Measurements from ENCODE around the gene GHRH. TPM values are rescaled to one million over a fixed set of nuclear protein-coding genes. Genes with fewer than 3 reads are reported as not detected.

GHRH gene
- total RNA-seq, 1 donor from 2014 or later: not detected

- DNase-seq: no peak
- intact Hi-C loops (cut with DNase I): no loop called here
- peaks cover 8% of the 10 kb centered on the region for H3K36me3 ChIP-seq
- no peak overlapping the region for H3K4me3 ChIP-seq
- H3K4me1 ChIP-seq: peaks cover 51% of the 10 kb centered on the region
- H3K27ac ChIP-seq: peak overlapping the region; percentile 42
- ATAC-seq: peak in 1 of 2 donors; percentile 40
- H3K9me3 ChIP-seq: no peaks in the 10 kb centered on the region
- H3K27me3 ChIP-seq (ENCODE audit: low read depth): no peaks in the 10 kb centered on the region
- TF ChIP-seq, protein P1, sequence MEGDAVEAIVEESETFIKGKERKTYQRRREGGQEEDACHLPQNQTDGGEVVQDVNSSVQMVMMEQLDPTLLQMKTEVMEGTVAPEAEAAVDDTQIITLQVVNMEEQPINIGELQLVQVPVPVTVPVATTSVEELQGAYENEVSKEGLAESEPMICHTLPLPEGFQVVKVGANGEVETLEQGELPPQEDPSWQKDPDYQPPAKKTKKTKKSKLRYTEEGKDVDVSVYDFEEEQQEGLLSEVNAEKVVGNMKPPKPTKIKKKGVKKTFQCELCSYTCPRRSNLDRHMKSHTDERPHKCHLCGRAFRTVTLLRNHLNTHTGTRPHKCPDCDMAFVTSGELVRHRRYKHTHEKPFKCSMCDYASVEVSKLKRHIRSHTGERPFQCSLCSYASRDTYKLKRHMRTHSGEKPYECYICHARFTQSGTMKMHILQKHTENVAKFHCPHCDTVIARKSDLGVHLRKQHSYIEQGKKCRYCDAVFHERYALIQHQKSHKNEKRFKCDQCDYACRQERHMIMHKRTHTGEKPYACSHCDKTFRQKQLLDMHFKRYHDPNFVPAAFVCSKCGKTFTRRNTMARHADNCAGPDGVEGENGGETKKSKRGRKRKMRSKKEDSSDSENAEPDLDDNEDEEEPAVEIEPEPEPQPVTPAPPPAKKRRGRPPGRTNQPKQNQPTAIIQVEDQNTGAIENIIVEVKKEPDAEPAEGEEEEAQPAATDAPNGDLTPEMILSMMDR (IDR thresholded peaks at IDR 0.05): no peak
Observed at GRCh38 chr20:37295001-37295400, 33.4 kb upstream of the GHRH start.

DNA sequence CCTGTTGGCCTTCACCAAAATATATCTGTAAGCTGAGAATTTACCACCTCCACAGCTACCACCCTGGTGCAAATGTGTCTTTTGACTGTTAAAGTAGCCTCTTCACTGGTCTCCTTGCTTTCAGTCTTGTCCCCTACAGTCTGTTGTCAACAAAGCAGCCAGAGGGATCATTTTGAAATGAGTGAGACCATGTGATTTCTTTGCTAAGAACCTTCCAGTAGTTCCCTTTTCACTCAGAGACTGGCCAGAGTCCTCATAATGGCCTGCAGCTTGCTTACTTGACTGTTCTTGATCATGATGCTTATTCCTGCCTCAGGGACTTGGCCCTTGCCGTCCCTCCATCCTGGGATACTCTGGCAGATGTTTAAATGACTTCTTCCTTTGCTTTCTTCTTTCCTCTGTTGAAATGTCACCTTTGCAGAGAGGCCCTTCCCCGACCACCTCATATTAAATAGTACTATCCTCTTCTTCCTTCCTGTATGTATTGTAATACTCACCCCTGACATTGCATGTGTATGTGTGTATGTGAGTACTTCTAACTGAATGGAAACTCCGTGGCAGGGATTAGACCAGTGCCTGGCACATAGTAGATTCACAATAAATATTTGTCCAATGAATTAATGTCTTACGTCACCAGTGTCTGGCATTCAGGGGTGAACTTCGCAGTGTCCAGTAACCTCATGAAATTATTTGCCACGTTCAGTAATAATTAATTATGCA, 32.8 kb upstream of the GHRH start:
- Histone ChIP-seq H3K4me1 (peaks cover 52% of the 10 kb centered on the region), H3K27ac (peak overlapping the region; percentile 42), H3K4me3 (no peak overlapping the region), H3K36me3 (peaks cover 8% of the 10 kb centered on the region), H3K9me3 (no peaks in the 10 kb centered on the region), H3K27me3 (ENCODE audit: low read depth) (no peaks in the 10 kb centered on the region)
- ATAC-seq (peak; percentile 22 to 37), DNase-seq (no peak)
- intact Hi-C loops (cut with DNase I): no loop called here
- TF ChIP-seq, protein P1 (IDR thresholded peaks at IDR 0.05): no peak

GRCh38 chr20:37293301-37293943, 31.8 kb upstream of the GHRH start:
- Histone ChIP-seq H3K27me3 (ENCODE audit: low read depth) (no peaks in the 10 kb centered on the region), H3K4me3 (no peak overlapping the region), H3K4me1 (peaks cover 60% of the 10 kb centered on the region), H3K9me3 (no peaks in the 10 kb centered on the region), H3K27ac (peak overlapping the region; percentile 42), H3K36me3 (no peaks in the 10 kb centered on the region)
- intact Hi-C loops (cut with DNase I): no loop called here
- ATAC-seq (no peak), DNase-seq (no peak)
- TF ChIP-seq, protein P1 (IDR thresholded peaks at IDR 0.05): no peak

DNA sequence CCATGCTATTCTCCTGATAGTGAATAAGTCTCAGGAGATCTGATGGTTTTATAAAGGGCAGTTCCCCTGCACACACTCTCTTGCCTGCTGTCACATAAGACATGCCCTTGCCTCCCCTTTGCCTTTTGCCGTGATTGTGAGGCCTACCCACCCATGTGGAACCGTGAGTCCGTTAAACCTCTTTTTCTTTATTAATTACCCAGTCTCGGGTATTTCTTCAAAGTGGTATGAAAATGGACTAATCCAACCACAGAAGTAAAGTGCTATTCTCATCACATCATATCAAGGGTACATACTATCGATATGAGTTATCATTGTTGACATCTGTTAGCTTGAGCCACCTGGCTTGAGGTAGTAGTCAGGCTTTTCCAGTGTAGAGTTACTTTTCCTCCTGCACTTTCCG, 30.1 kb upstream of the GHRH start:
- DNase-seq: no peak
- TF ChIP-seq, protein P1 (IDR thresholded peaks at IDR 0.05): no peak
- no peak overlapping the region for H3K27ac ChIP-seq
- H3K36me3 ChIP-seq: no peaks in the 10 kb centered on the region
- ATAC-seq: no peak
- no peak overlapping the region for H3K4me3 ChIP-seq
- H3K27me3 ChIP-seq (ENCODE audit: low read depth): no peaks in the 10 kb centered on the region
- no peaks in the 10 kb centered on the region for H3K9me3 ChIP-seq
- peaks cover 55% of the 10 kb centered on the region for H3K4me1 ChIP-seq
- intact Hi-C loops (cut with DNase I): no loop called here

DNA sequence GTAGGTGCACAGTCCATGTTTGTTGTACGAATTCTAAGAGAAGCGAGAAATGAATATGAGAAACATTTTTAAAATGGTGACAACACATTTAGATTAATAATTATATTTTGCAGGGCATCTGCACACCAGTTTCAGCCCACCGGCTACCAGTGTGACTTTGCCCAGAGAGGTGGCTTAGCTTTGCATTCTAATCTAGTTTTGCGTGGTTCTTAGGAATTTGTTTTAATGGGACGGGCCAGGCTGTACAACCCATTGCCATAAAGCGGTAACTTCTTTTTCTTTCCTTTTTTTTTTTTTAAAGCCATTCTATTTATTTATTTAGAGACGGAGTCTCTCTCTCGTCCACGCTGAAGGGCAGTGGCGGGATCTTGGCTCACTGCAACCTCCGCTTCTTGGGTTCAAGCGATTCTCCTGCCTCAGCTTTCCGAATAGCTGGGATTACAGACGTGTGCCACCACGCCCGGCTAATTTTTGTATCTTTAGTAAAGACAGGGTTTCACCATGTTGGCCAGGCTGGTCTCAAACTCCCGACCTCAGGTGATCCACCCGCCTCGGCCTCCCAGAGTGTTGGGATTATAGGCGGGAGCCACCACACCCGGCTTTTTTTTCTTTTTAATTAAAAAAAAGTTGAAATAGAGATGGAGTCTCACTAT, 28.7 kb upstream of the GHRH start:
- Histone ChIP-seq H3K9me3 (no peaks in the 10 kb centered on the region), H3K4me3 (peak overlapping the region; percentile 97), H3K27me3 (ENCODE audit: low read depth) (no peaks in the 10 kb centered on the region), H3K27ac (peak overlapping the region; percentile 97), H3K36me3 (no peaks in the 10 kb centered on the region), H3K4me1 (peaks cover 40% of the 10 kb centered on the region)
- intact Hi-C loops (cut with DNase I): no loop called here
- TF ChIP-seq, protein P1 (IDR thresholded peaks at IDR 0.05): no peak
- DNase-seq: no peak
- ATAC-seq: no peak
